SK-N-SH (cell line): ENCODE measurements around the gene LDAH. TPM values are rescaled to one million over a fixed set of nuclear protein-coding genes. Genes with fewer than 3 reads are reported as not detected.

ENCODE experiments used
- CTCF ChIA-PET: fragments of 300-600, 350-600 bp; formaldehyde crosslinking; extraction: SDS; loops from one replicate; lab custom pipeline; 2021; lab: Yijun Ruan, JAX
- POLR2A ChIA-PET: fragments of 350-600 bp; sonication (Branson Sonifier 250); formaldehyde crosslinking; extraction: SDS; loops from one replicate; lab custom pipeline; 2020; ENCODE audit warnings: antibody characterized with exemption, inconsistent platforms; lab: Yijun Ruan, JAX
- DNase-seq: peaks from one replicate; pipeline ENCODE4 v3.0.0; 2012
- H2AFZ ChIP-seq: fragments of 200-600 bp; sonication (generic); 2 replicates; pipeline ENCODE4 v1.8.1; 2016; ENCODE audit warnings: antibody characterized with exemption, mild to moderate bottlenecking, low read depth
- H3F3A ChIP-seq: fragments of 200-600 bp; sonication (generic); replicated peaks from 2 replicates; pipeline ENCODE3; 2016; ENCODE audit warnings: antibody characterized with exemption, mild to moderate bottlenecking; ENCODE audit not compliant: insufficient read depth
- H3K27ac ChIP-seq, 2 experiments: fragments of 200-500 bp in 1 of 2; fragments of 200-600 bp in 1 of 2; sonication (Bioruptor generic) in 1 of 2; sonication (generic), shearing (Covaris generic) in 1 of 2; 2 replicates each; pipeline versions ENCODE4 v1.5.1 to v1.6.1; 2014 to 2016; ENCODE audit warnings: low read depth in 2 of 2, inconsistent platforms in 1 of 2, low read length in 1 of 2, mild to moderate bottlenecking in 1 of 2, mixed read lengths in 1 of 2
- H3K27me3 ChIP-seq: fragments of 200-600 bp; sonication (generic), shearing (Covaris generic); 2 replicates; pipeline ENCODE4 v1.6.1; 2016; ENCODE audit warnings: mixed run types; ENCODE audit not compliant: insufficient read depth
- H3K36me3 ChIP-seq, 2 experiments: fragments of 200-500 bp in 1 of 2; fragments of 200-600 bp in 1 of 2; sonication (Bioruptor generic) in 1 of 2; sonication (generic) in 1 of 2; replicated peaks in 1 of 2; 2 replicates each; pipeline versions ENCODE3 to v1.5.1; 2014 to 2016; ENCODE audit warnings: low read length in 1 of 2, mild to moderate bottlenecking in 1 of 2; ENCODE audit not compliant: insufficient read depth in 2 of 2, control insufficient read depth in 1 of 2
- H3K4me1 ChIP-seq, 2 experiments: fragments of 200-500 bp in 1 of 2; fragments of 200-600 bp in 1 of 2; sonication (Bioruptor generic) in 1 of 2; sonication (generic), shearing (Covaris generic) in 1 of 2; 2 replicates each; pipeline versions ENCODE4 v1.5.1 to v1.6.1; 2014 to 2016; ENCODE audit warnings: low read depth in 1 of 2, low read length in 1 of 2, mixed run types in 1 of 2; ENCODE audit not compliant: insufficient read depth in 2 of 2, control insufficient read depth in 1 of 2
- H3K4me2 ChIP-seq: fragments of 200-600 bp; sonication (generic), shearing (Covaris generic); 2 replicates; pipeline ENCODE4 v1.6.1; 2017; ENCODE audit warnings: mixed run types
- H3K4me3 ChIP-seq, 2 experiments: fragments of 200-500 bp in 1 of 2; fragments of 200-600 bp in 1 of 2; sonication (Bioruptor generic) in 1 of 2; sonication (generic), shearing (Covaris generic) in 1 of 2; 2 replicates each; pipeline versions ENCODE4 v1.5.1 to v1.8.1; 2014 to 2016; ENCODE audit warnings: low read depth in 2 of 2, inconsistent platforms in 1 of 2, low read length in 1 of 2, mild to moderate bottlenecking in 1 of 2, mixed read lengths in 1 of 2, moderate library complexity in 1 of 2
- H3K79me2 ChIP-seq: fragments of 200-600 bp; sonication (generic); 2 replicates; pipeline ENCODE4 v1.8.1; 2017; ENCODE audit warnings: mild to moderate bottlenecking; ENCODE audit not compliant: insufficient read depth
- H3K9ac ChIP-seq: fragments of 200-600 bp; sonication (generic); 2 replicates; pipeline ENCODE4 v1.6.1; 2017; ENCODE audit warnings: mixed run types
- H3K9me2 ChIP-seq: fragments of 200-600 bp; sonication (generic); 2 replicates; pipeline ENCODE4 v1.6.1; 2017; ENCODE audit warnings: mixed run types
- H3K9me3 ChIP-seq: fragments of 200-600 bp; sonication (generic); 2 replicates; pipeline ENCODE4 v1.6.1; 2017; ENCODE audit warnings: mixed run types, mild to moderate bottlenecking, moderate library complexity
- H4K20me1 ChIP-seq: fragments of 200-600 bp; sonication (generic); 2 replicates; pipeline ENCODE4 v1.6.1; 2017; ENCODE audit warnings: mild to moderate bottlenecking, mixed run types; ENCODE audit not compliant: insufficient read depth
- EZH2phosphoT487 ChIP-seq: fragments of 200-600 bp; sonication (generic); IDR thresholded peaks from 2 replicates; pipeline ENCODE4 v1.6.1; 2017; ENCODE audit warnings: low read depth, mixed run types, mild to moderate bottlenecking, antibody characterized with exemption, moderate library complexity, borderline replicate concordance
- MXI1 ChIP-seq: IDR thresholded peaks from 2 replicates; pipeline ENCODE4 v1.6.1; 2012; ENCODE audit warnings: mild to moderate bottlenecking, low read depth, low read length, improper control_type of control experiment
- WGBS: methylation state at CpG from one replicate; pipeline ENCODE4 v1.1.6; 2017; ENCODE audit warnings: low lambda C conversion rate; 5-methylcytosine and 5-hydroxymethylcytosine counted together
- polyA plus RNA-seq, 3 experiments: library from polyadenylated mRNA; depleted of rRNA; stranded (reverse); fragments of >200 nt; gene quantifications; 2 replicates each; pipeline ENCODE4 v1.2.3, GENCODE V29; 2012
- TF ChIP-seq, protein P1 (sequence below): IDR thresholded peaks from 2 replicates; pipeline ENCODE4 v1.4.0; 2012; ENCODE audit warnings: low read depth, borderline replicate concordance
- TF ChIP-seq, protein P2 (sequence below): fragments of 200-600 bp; sonication (generic); IDR thresholded peaks from 2 replicates; pipeline ENCODE4 v1.6.1; 2017; ENCODE audit warnings: antibody characterized with exemption, mild to moderate bottlenecking, moderate library complexity

The LDAH gene
- polyA plus RNA-seq, 1 of the 3 experiments (the other 2 are of a cell fraction): 12.7 TPM

DNA sequence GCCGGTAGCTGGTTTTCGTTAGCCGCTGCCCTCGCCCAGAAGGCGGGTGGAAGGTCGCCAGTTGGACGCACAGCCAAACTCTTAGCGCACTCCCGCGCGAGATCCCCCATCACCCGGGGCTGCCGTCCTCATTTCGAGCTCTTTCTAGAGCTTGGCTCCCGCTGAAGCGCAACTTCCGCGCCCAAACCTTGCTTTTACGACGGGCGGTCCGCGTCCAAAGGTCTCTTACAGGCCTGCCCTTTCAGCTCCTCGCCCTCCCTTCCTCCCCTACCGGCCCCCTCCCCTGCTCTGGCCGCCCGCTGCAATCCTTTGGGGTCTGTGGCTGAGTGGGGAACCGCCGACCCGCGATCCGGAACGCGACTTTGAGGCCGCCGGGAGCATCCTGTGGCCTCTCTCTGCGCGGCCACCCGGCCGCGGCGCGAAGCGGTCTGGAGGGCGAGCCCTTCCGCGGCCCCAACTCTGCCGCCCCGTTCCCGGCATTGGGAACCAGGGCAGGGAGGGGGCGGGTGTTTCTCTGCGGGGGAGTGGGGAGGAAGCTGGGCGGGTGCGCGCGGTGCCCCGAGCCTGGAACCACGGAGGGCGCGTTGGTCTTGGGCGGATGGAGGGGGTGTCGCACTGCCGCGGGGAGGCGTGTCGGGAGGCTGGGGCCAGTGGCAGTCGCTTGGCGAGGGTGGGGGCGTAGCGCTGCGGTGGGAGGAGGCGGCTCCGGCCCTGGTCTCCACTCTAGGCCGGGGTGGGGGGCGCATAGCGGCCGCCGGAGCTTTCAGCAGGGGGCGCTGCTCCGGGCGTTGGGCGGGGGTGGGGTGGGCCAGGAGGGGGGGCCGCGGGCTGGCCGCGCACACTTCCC is 156.4 kb downstream of the LDAH start, which contains the start of gene GDF7:
GDF7 (plus strand) TSS at position 841 of the 847 bp plus-strand sequence. CDS start 96 bp downstream, outside the sequence.
- Histone ChIP-seq H3K9me2 (no peaks in the 10 kb centered on the region), H3F3A (no peaks in the 10 kb centered on the region), H4K20me1 (no peaks in the 10 kb centered on the region), H3K4me2 (peak within 1 kb of the TSS; percentile 86), H3K79me2 (no peaks in the 10 kb centered on the region), H3K9me3 (no peaks in the 10 kb centered on the region), H3K27me3 (peaks cover 91% of the 10 kb centered on the region), H3K27ac (no peak within 1 kb of the TSS), H3K9ac (no peak within 1 kb of the TSS), H3K4me3 (peak within 1 kb of the TSS; percentile 37 to 58), H3K36me3 (no peaks in the 10 kb centered on the region), H3K4me1 (peaks cover 0 to 26% of the 10 kb centered on the region in 2 experiments; a peak in 2 of 4 replicates), H2AFZ (peak within 1 kb of the TSS; percentile 67; the same call in 1 of the 2 replicates)
- POLR2A ChIA-PET: no interaction called here
- TF ChIP-seq, protein P1, sequence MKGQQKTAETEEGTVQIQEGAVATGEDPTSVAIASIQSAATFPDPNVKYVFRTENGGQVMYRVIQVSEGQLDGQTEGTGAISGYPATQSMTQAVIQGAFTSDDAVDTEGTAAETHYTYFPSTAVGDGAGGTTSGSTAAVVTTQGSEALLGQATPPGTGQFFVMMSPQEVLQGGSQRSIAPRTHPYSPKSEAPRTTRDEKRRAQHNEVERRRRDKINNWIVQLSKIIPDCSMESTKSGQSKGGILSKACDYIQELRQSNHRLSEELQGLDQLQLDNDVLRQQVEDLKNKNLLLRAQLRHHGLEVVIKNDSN: no peak
- TF ChIP-seq, protein P2, sequence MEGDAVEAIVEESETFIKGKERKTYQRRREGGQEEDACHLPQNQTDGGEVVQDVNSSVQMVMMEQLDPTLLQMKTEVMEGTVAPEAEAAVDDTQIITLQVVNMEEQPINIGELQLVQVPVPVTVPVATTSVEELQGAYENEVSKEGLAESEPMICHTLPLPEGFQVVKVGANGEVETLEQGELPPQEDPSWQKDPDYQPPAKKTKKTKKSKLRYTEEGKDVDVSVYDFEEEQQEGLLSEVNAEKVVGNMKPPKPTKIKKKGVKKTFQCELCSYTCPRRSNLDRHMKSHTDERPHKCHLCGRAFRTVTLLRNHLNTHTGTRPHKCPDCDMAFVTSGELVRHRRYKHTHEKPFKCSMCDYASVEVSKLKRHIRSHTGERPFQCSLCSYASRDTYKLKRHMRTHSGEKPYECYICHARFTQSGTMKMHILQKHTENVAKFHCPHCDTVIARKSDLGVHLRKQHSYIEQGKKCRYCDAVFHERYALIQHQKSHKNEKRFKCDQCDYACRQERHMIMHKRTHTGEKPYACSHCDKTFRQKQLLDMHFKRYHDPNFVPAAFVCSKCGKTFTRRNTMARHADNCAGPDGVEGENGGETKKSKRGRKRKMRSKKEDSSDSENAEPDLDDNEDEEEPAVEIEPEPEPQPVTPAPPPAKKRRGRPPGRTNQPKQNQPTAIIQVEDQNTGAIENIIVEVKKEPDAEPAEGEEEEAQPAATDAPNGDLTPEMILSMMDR: peak; percentile 46
- no peak for TF ChIP-seq MXI1
- 0 out of 2 replicates have a peak, but pooled peaks have one; percentile 1 for TF ChIP-seq EZH2phosphoT487
- WGBS: 3% methylated on average over 64 of the region's 86 CpGs
- CTCF ChIA-PET: interaction anchor here (0.6 to 9.8 kb wide), 38 partner anchors 8 to 499 kb away, joined by 3 to 427 read pairs (median 4); partner anchors contain the start of genes APOB and LDAH
- DNase-seq: peak; percentile 93

- TF ChIP-seq, protein P1: no peak
- peak; percentile 78; the same call in 1 of the 2 replicates for TF ChIP-seq EZH2phosphoT487
- Histone ChIP-seq H3F3A (no peaks in the 10 kb centered on the region), H3K4me2 (peak overlapping the region; percentile 86), H3K27me3 (peaks cover 87% of the 10 kb centered on the region), H3K9me3 (no peaks in the 10 kb centered on the region), H3K79me2 (no peaks in the 10 kb centered on the region), H3K27ac (no peak overlapping the region), H3K9ac (no peak overlapping the region), H4K20me1 (no peaks in the 10 kb centered on the region), H2AFZ (peak overlapping the region; percentile 67; the same call in 1 of the 2 replicates), H3K36me3 (no peaks in the 10 kb centered on the region), H3K9me2 (no peaks in the 10 kb centered on the region), H3K4me3 (peak overlapping the region; percentile 37 to 58; a peak in 3 of 4 replicates), H3K4me1 (peaks cover 0 to 22% of the 10 kb centered on the region in 2 experiments; a peak in 2 of 4 replicates)
- WGBS: 12% methylated on average over 17 of the region's 34 CpGs
- ChIA-PET CTCF (interaction anchor here (0.7 to 9.8 kb wide), 35 partner anchors 9 to 500 kb away, joined by 3 to 427 read pairs (median 4); partner anchors contain the start of gene APOB), POLR2A (no interaction called here)
- DNase-seq: peak; percentile 81
Observed at GRCh38 chr2:20666005-20666303, 156.9 kb downstream of the LDAH start.
